Tongue (tissue), 2 donors: ENCODE data around the gene MBNL2. TPM values are rescaled to one million over a fixed set of nuclear protein-coding genes. Genes with fewer than 3 reads are reported as not detected.

Experiments used
- DNase-seq: peaks from one replicate; pipeline ENCODE4 v3.0.0-alpha.2; 2015
- total RNA-seq: library from RNA; depleted of rRNA; stranded (reverse); fragments of >200 nt; gene quantifications from one replicate; pipeline ENCODE4 v1.2.3, GENCODE V29; 2014

The MBNL2 gene
- total RNA-seq, 1 donor from 2014 or later = 110 TPM

GRCh38 chr13:97234236-97234635 lies 12.1 kb downstream of the MBNL2 start:
- no peak for DNase-seq

GRCh38 chr13:97234742-97235141 lies 12.6 kb downstream of the MBNL2 start:
- DNase-seq = no peak

- peak; percentile 45 for DNase-seq
Observed at GRCh38 chr13:97235549-97236231, 13.6 kb downstream of the MBNL2 start.

- DNase-seq = no peak
Observed at GRCh38 chr13:97237388-97237787, 15.3 kb downstream of the MBNL2 start.

- no peak for DNase-seq
Observed at GRCh38 chr13:97238432-97238831, 16.3 kb downstream of the MBNL2 start.

- no peak for DNase-seq
Observed at GRCh38 chr13:97238883-97239282, 16.8 kb downstream of the MBNL2 start.

- no peak for DNase-seq
Observed at GRCh38 chr13:97239306-97239705, 17.2 kb downstream of the MBNL2 start.

- no peak for DNase-seq
Observed at GRCh38 chr13:97239943-97240787, 18.0 kb downstream of the MBNL2 start.

- DNase-seq = peak; percentile 54
Observed at GRCh38 chr13:97240788-97241734, 18.9 kb downstream of the MBNL2 start.

GRCh38 chr13:97241761-97242160 lies 19.6 kb downstream of the MBNL2 start:
- DNase-seq = no peak

- DNase-seq = no peak
Observed at GRCh38 chr13:97242755-97243497, 20.8 kb downstream of the MBNL2 start.

GRCh38 chr13:97243915-97244781 lies 22.0 kb downstream of the MBNL2 start:
- no peak for DNase-seq

- DNase-seq = no peak
Observed at GRCh38 chr13:97245011-97245410, 22.9 kb downstream of the MBNL2 start.

- no peak for DNase-seq
Observed at GRCh38 chr13:97246596-97247158, 24.5 kb downstream of the MBNL2 start.

GRCh38 chr13:97248243-97248642 lies 26.1 kb downstream of the MBNL2 start:
- no peak for DNase-seq

- no peak for DNase-seq
Observed at GRCh38 chr13:97249093-97249795, 27.1 kb downstream of the MBNL2 start.

- no peak for DNase-seq
Observed at GRCh38 chr13:97249796-97250495, 27.8 kb downstream of the MBNL2 start.

GRCh38 chr13:97250560-97250959 lies 28.4 kb downstream of the MBNL2 start:
- no peak for DNase-seq

- no peak for DNase-seq
Observed at GRCh38 chr13:97252735-97253134, 30.6 kb downstream of the MBNL2 start.
